ENCODE data around the gene FBXL20. TPM values are rescaled to one million over a fixed set of nuclear protein-coding genes. Genes with fewer than 3 reads are reported as not detected.

Gene FBXL20
- polyA plus RNA-seq, 1 donor (not counting 4 experiments of a cell fraction or from before 2014, with no cell fraction given): 4.9 TPM

- Histone ChIP-seq H3K27me3 (ENCODE audit: control insufficient read depth, extremely low read depth, insufficient read depth, low read length) (peaks cover 7% of the 10 kb centered on the region), H2AFZ (ENCODE audit: control insufficient read depth, low read length) (no peak overlapping the region), H4K20me1 (ENCODE audit: control insufficient read depth, extremely low read depth, insufficient read depth, low read length) (no peaks in the 10 kb centered on the region), H3K79me2 (ENCODE audit: control insufficient read depth, insufficient read depth, low read length) (no peaks in the 10 kb centered on the region), H3K9ac (ENCODE audit: control insufficient read depth, extremely low read depth, insufficient read depth, low read length) (no peak overlapping the region), H3K9me1 (ENCODE audit: control insufficient read depth, extremely low read depth, insufficient read depth, low read length) (no peaks in the 10 kb centered on the region), H3K36me3 (ENCODE audit: control insufficient read depth in 2 of 2, extremely low read depth in 1 of 2, insufficient read depth in 2 of 2, low read length in 2 of 2) (no peaks in the 10 kb centered on the region), H3K9me3 (ENCODE audit: control insufficient read depth, low read depth, low read length) (no peaks in the 10 kb centered on the region), H3K4me2 (ENCODE audit: control insufficient read depth, extremely low read depth, insufficient read depth, low read depth, low read length) (no peak overlapping the region), H3K4me1 (ENCODE audit: control insufficient read depth, extremely low read depth, insufficient read depth, low read length) (peaks cover 3% of the 10 kb centered on the region), H3K27ac (ENCODE audit: control insufficient read depth, insufficient read depth, low read length) (no peak overlapping the region), H3K4me3 (ENCODE audit: control insufficient read depth in 2 of 3, extremely low read depth in 1 of 3, insufficient read depth in 2 of 3, low read depth in 1 of 3, low read length in 3 of 3) (no peak overlapping the region)
- no peak for TF ChIP-seq CTCF (optimal IDR thresholded peaks at IDR 0.05 in 1 of 3, IDR thresholded peaks at IDR 0.05 in 1 of 3, conservative IDR thresholded peaks at IDR 0.05 in 1 of 3; ENCODE audit: extremely low read depth in 1 of 3, insufficient read depth in 2 of 3, low read length in 3 of 3)
- TF ChIP-seq EZH2 (IDR thresholded peaks at IDR 0.05; ENCODE audit: low read length): no peak
- dilution Hi-C loops (cut with MboI; ENCODE audit: extremely low pct_ligation_motif_present, low sequenced_read_pairs): no loop called here
- FAIRE-seq (no peak), DNase-seq (ENCODE audit: low read depth, low spot score) (no peak)
Measured at GRCh38 chr17:39236450-39236927, 164.9 kb downstream of the FBXL20 start.

GRCh38 chr17:39235555-39236449 is 165.6 kb downstream of the FBXL20 start:
- H3K9me3 ChIP-seq (ENCODE audit: control insufficient read depth, low read depth, low read length): no peaks in the 10 kb centered on the region
- H3K4me1 ChIP-seq (ENCODE audit: control insufficient read depth, extremely low read depth, insufficient read depth, low read length): peaks cover 3% of the 10 kb centered on the region
- peaks cover 11% of the 10 kb centered on the region for H3K27me3 ChIP-seq (ENCODE audit: control insufficient read depth, extremely low read depth, insufficient read depth, low read length)
- no peak overlapping the region for H3K9ac ChIP-seq (ENCODE audit: control insufficient read depth, extremely low read depth, insufficient read depth, low read length)
- H3K36me3 ChIP-seq (ENCODE audit: control insufficient read depth in 2 of 2, extremely low read depth in 1 of 2, insufficient read depth in 2 of 2, low read length in 2 of 2): no peaks in the 10 kb centered on the region
- dilution Hi-C loops (cut with MboI; ENCODE audit: extremely low pct_ligation_motif_present, low sequenced_read_pairs): no loop called here
- H3K79me2 ChIP-seq (ENCODE audit: control insufficient read depth, insufficient read depth, low read length): no peaks in the 10 kb centered on the region
- no peaks in the 10 kb centered on the region for H4K20me1 ChIP-seq (ENCODE audit: control insufficient read depth, extremely low read depth, insufficient read depth, low read length)
- TF ChIP-seq CTCF (optimal IDR thresholded peaks at IDR 0.05 in 1 of 3, IDR thresholded peaks at IDR 0.05 in 1 of 3, conservative IDR thresholded peaks at IDR 0.05 in 1 of 3; ENCODE audit: extremely low read depth in 1 of 3, insufficient read depth in 2 of 3, low read length in 3 of 3) (peak; percentile 91 to 99 (median 96)), EZH2 (IDR thresholded peaks at IDR 0.05; ENCODE audit: low read length) (no peak)
- H3K9me1 ChIP-seq (ENCODE audit: control insufficient read depth, extremely low read depth, insufficient read depth, low read length): no peaks in the 10 kb centered on the region
- no peak for DNase-seq (ENCODE audit: low read depth, low spot score)
- H3K4me2 ChIP-seq (ENCODE audit: control insufficient read depth, extremely low read depth, insufficient read depth, low read depth, low read length): peak overlapping the region; percentile 29
- H3K4me3 ChIP-seq (ENCODE audit: control insufficient read depth in 2 of 3, extremely low read depth in 1 of 3, insufficient read depth in 2 of 3, low read depth in 1 of 3, low read length in 3 of 3): no peak overlapping the region
- H2AFZ ChIP-seq (ENCODE audit: control insufficient read depth, low read length): no peak overlapping the region
- no peak overlapping the region for H3K27ac ChIP-seq (ENCODE audit: control insufficient read depth, insufficient read depth, low read length)
- FAIRE-seq: peak; percentile 85
